IPS-18c (cell line): ENCODE data around the gene MYL5.

Experiments
- H3K4me3 ChIP-seq: 2 replicates; pipeline ENCODE4 v1.7.0; 2013; ENCODE audit warnings: low read depth, mild to moderate bottlenecking, low read length, moderate library complexity; ENCODE audit not compliant: insufficient read depth
- H3K9me3 ChIP-seq: one replicate; pipeline ENCODE4 v1.6.1; 2013; ENCODE audit warnings: mild to moderate bottlenecking, low read length, moderate library complexity; ENCODE audit not compliant: control insufficient read depth, insufficient read depth

The MYL5 gene

GRCh38 chr4:653831-654502, 20.4 kb upstream of the MYL5 start:
- no peak overlapping the region for H3K4me3 ChIP-seq
- H3K9me3 ChIP-seq, result no peaks in the 10 kb centered on the region

- no peaks in the 10 kb centered on the region for H3K9me3 ChIP-seq
- H3K4me3 ChIP-seq, result no peak overlapping the region
Observed at GRCh38 chr4:654503-654845, 19.9 kb upstream of the MYL5 start.

GRCh38 chr4:654871-655463, 19.4 kb upstream of the MYL5 start:
- no peak overlapping the region for H3K4me3 ChIP-seq
- H3K9me3 ChIP-seq, result no peaks in the 10 kb centered on the region

DNA sequence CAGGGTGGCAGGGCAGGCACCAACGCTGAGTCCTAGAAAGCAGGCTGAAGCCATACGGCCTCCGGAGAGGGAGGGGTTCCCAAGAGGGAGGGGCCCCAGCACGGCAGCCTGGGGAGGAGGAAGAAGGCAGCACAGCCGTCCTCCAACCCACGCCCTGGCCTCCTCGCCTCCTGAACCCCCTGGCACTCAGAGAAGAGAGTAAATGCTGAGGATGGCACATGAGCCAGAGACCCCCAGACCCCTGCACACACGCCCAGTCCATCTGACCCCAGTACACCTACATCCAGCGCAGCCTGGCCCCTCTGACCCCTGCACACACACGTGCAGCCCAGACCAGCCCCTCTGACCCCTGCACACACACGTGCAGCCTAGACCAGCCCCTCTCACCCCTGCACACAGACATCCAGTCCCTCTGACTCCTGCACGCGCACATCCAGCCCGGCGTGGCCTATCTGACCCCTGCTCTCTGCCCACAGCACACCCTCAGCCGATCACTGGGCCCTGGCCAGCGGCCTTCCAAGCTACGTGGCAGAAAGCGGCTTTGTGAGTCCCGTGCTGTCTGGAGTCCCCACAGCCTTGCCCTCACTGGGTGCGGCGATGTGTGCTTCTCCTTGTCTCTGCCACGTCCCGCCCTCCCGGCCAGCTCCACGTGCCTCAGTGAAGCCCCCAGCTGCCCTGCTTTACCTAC, 18.7 kb upstream of the MYL5 start:
- Histone ChIP-seq H3K4me3 (no peak overlapping the region), H3K9me3 (no peaks in the 10 kb centered on the region)

- no peaks in the 10 kb centered on the region for H3K9me3 ChIP-seq
- H3K4me3 ChIP-seq, result no peak overlapping the region
Observed at GRCh38 chr4:656436-657337, 17.7 kb upstream of the MYL5 start.

DNA sequence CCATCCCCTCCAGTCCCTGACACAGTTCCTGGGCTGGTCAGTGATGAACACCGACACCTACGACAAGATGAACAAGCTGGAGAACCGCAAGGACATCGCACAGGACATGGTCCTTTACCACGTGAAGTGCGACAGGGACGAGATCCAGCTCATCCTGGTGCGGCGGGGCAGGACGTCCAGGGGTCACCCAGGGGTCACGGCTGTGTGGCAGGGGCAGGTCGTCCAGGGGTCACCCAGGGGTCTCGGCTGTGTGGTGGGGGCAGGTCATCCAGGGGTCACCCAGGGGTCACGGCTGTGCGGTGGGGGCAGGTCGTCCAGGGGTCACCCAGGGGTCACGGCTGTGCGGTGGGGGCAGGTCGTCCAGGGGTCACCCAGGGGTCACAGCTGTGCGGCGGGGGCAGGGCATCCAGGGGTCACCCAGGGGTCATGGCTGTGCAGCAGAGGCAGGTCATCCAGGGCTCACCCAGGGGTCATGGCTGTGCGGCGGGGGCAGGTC, 17.0 kb upstream of the MYL5 start:
- Histone ChIP-seq H3K9me3 (no peaks in the 10 kb centered on the region), H3K4me3 (no peak overlapping the region)

- no peak overlapping the region for H3K4me3 ChIP-seq
- no peaks in the 10 kb centered on the region for H3K9me3 ChIP-seq
Observed at GRCh38 chr4:657834-658667, 16.3 kb upstream of the MYL5 start.

- H3K9me3 ChIP-seq, result no peaks in the 10 kb centered on the region
- no peak overlapping the region for H3K4me3 ChIP-seq
Observed at GRCh38 chr4:658681-659667, 15.4 kb upstream of the MYL5 start.

DNA sequence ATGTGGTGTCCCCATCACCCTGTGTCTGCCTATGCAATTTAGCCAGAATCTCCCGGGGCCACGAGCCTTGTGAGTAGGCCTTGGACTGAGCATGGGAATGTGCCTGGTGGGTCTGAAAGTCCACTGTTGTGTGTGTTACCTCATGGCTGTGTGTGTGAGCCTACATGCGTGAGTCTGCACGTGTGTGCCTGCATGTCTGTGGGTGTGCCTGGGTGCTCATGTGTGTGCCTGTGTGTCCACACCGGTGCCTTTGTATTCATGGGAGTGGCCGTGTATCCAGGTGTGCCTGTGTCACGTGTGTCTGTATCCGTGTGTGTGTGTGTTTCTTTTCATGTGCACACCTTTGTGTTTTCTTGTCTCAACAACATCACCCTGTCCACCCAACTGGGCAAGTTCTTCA, 14.5 kb upstream of the MYL5 start:
- H3K4me3 ChIP-seq, result no peak overlapping the region
- H3K9me3 ChIP-seq, result no peaks in the 10 kb centered on the region

- H3K9me3 ChIP-seq, result no peaks in the 10 kb centered on the region
- H3K4me3 ChIP-seq, result no peak overlapping the region
Observed at GRCh38 chr4:660401-660800, 13.9 kb upstream of the MYL5 start.

- H3K9me3 ChIP-seq, result no peaks in the 10 kb centered on the region
- no peak overlapping the region for H3K4me3 ChIP-seq
Observed at GRCh38 chr4:661231-661630, 13.1 kb upstream of the MYL5 start.

DNA sequence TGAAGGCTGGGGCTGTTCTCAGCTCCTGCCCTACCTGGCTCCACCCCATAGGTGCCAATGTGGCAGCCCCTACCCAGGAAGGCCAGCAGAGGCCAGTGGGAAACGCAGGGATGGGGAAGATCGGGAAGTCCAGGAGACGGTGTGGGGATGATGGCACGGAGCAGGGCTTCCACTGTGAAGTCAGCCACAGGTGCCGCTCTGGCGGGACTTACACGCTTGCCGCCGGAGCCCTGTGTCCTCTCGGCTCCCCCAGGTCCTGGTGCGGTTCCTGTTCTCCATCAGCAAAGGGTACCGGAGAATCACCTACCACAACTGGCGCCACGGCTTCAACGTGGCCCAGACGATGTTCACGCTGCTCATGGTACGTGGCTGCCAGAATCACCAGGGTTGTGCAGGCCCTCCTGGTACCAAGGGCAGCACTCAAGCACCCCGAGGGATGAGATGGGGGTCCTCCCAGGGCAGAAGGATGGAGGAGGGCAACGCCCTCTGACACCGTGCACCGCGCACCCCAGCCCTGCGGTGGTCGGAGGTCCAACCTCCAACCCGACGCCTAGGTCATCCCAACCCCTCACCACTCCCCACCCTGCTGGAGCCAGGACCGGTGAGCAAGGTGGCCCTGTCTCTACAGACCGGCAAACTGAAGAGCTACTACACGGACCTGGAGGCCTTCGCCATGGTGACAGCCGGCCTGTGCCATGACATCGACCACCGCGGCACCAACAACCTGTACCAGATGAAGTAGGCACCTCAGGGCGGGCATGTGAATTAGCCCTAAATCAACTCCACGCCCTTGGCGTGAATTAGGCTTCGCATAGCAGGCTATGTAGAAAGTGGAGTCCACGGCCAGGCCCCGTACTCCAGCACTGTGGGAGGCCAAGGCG, 12.2 kb upstream of the MYL5 start:
- Histone ChIP-seq H3K9me3 (no peaks in the 10 kb centered on the region), H3K4me3 (no peak overlapping the region)

- no peaks in the 10 kb centered on the region for H3K9me3 ChIP-seq
- H3K4me3 ChIP-seq, result peak overlapping the region; percentile 85
Observed at GRCh38 chr4:663046-663437, 11.3 kb upstream of the MYL5 start.

DNA sequence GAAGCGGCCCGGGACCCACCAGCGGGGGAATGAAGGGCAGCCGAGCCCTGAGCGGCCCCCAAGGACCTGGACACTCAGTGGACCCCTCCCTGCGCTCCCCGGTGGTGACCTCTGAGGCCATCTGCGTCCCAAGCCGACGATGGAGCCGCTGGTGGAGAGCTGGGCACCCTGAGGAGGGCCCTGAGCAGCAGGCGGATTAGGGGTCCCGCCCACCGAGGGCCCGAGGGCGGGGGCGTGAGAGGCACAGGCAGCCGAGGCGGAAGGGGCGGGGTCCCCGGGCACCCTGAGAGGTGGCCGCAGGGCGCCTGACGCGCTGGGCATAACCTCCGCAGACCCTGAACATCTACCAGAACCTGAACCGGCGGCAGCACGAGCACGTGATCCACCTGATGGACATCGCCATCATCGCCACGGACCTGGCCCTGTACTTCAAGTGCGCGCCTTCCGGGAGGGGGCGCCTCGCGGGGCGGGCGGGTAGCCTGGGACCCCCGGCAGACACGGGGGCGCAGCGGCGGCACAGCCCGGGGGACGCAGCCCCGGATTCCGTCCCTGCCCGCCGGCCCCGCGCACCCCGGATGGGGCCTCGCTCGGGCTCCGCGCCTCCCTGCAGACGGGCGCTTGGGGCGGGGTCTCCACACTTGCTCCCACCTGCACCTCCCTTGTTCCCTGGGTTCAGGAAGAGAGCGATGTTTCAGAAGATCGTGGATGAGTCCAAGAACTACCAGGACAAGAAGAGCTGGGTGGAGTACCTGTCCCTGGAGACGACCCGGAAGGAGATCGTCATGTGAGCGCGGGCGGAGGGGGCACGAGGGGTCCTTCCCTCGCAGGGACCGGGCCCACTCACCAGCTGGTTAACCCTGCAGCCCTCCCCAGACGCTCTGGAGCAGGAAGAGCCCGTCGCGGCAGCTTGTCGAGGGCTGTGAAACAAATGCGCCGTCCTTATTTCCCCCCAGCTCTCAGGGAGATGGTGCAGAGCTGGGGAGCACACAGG, 10.6 kb upstream of the MYL5 start:
- Histone ChIP-seq H3K9me3 (no peaks in the 10 kb centered on the region), H3K4me3 (peak overlapping the region; percentile 85)
